Upper lobe of left lung (tissue), 4 donors: Measurements from ENCODE around the gene CCR5AS.
"Not testable (repeated sequence)": the region's sequence is repeated elsewhere in the genome, so short reads cannot be mapped to it uniquely, and the experiment has no call there.

Experiments
- CTCF ChIP-seq, 6 experiments: fragments of 450-650 bp in 4 of 6; fragments of 200-600 bp in 2 of 6; sonication (generic) in 2 of 6; IDR thresholded peaks; one replicate each; pipeline ENCODE4 v1.5.1; 2016 to 2019; ENCODE audit warnings: antibody characterized with exemption in 6 of 6
- EP300 ChIP-seq, 4 donors: sonication (generic); formaldehyde crosslinking; IDR thresholded peaks; one replicate each; pipeline ENCODE4 v1.5.1; 2017; ENCODE audit warnings: antibody characterized with exemption in 4 of 4, control low read depth in 2 of 4
- POLR2A ChIP-seq, 4 donors: fragments of 450-650 bp; IDR thresholded peaks; one replicate each; pipeline ENCODE4 v1.5.1; 2016 to 2017; ENCODE audit warnings: antibody characterized with exemption in 4 of 4, mild to moderate bottlenecking in 2 of 4
- POLR2AphosphoS5 ChIP-seq, 2 donors: sonication (generic); formaldehyde crosslinking; IDR thresholded peaks; one replicate each; pipeline ENCODE4 v1.5.1; 2017; ENCODE audit warnings: antibody characterized with exemption in 2 of 2

GRCh38 chr3:46430879-46431278 is 24.0 kb upstream of the CCR5AS start:
- not testable (repeated sequence) for TF ChIP-seq CTCF, POLR2A, POLR2AphosphoS5, EP300 (IDR thresholded peaks at IDR 0.05)
